GM18502 (cell line): ENCODE results near the gene SLC6A9.
A peak's percentile ranks its signal among the peaks of the same experiment; 100 is the strongest.

ENCODE experiments used
- ATAC-seq: cut with Tn5 transposase; IDR thresholded peaks from one replicate; pipeline ENCODE4 v1.9.1; 2021; ENCODE audit warnings: mild to moderate bottlenecking; ENCODE audit not compliant: unreplicated experiment, poor library complexity

Gene SLC6A9

GRCh38 chr1:44031252-44032169 lies at the start of gene SLC6A9:
Gene SLC6A9, minus strand, starts transcription at chr1:44031462. Its CDS starts 7,185 bp downstream, at chr1:44024277.
- no peak for ATAC-seq

GRCh38 chr1:44079566-44079965 lies 48.3 kb upstream of the SLC6A9 start:
- ATAC-seq, result no peak

GRCh38 chr1:44078104-44078503 lies 46.8 kb upstream of the SLC6A9 start:
- ATAC-seq, result no peak

- ATAC-seq, result no peak
Measured at GRCh38 chr1:44077421-44077820, 46.2 kb upstream of the SLC6A9 start.

GRCh38 chr1:44076066-44076465 lies 44.8 kb upstream of the SLC6A9 start:
- no peak for ATAC-seq

GRCh38 chr1:44074415-44074814 lies 43.2 kb upstream of the SLC6A9 start:
- no peak for ATAC-seq

- ATAC-seq, result no peak
Measured at GRCh38 chr1:44073528-44073927, 42.3 kb upstream of the SLC6A9 start.

- ATAC-seq, result no peak
Measured at GRCh38 chr1:44072821-44073220, 41.6 kb upstream of the SLC6A9 start.

GRCh38 chr1:44072204-44072603 lies 40.9 kb upstream of the SLC6A9 start:
- ATAC-seq, result no peak

- ATAC-seq, result no peak
Measured at GRCh38 chr1:44071461-44071860, 40.2 kb upstream of the SLC6A9 start.

- no peak for ATAC-seq
Measured at GRCh38 chr1:44068442-44068921, 37.2 kb upstream of the SLC6A9 start.

GRCh38 chr1:44067266-44068250 lies 36.3 kb upstream of the SLC6A9 start:
- ATAC-seq, result peak; percentile 62

GRCh38 chr1:44062656-44063179 lies 31.5 kb upstream of the SLC6A9 start:
- ATAC-seq, result no peak

- no peak for ATAC-seq
Measured at GRCh38 chr1:44061857-44062256, 30.6 kb upstream of the SLC6A9 start.

- ATAC-seq, result no peak
Measured at GRCh38 chr1:44060830-44061267, 29.6 kb upstream of the SLC6A9 start.

GRCh38 chr1:44059664-44060355 lies 28.5 kb upstream of the SLC6A9 start:
- no peak for ATAC-seq

- no peak for ATAC-seq
Measured at GRCh38 chr1:44059212-44059611, 27.9 kb upstream of the SLC6A9 start.

GRCh38 chr1:44057293-44057692 lies 26.0 kb upstream of the SLC6A9 start:
- no peak for ATAC-seq

- ATAC-seq, result no peak
Measured at GRCh38 chr1:44053394-44053793, 22.1 kb upstream of the SLC6A9 start.

- ATAC-seq, result no peak
Measured at GRCh38 chr1:44050261-44050660, 19.0 kb upstream of the SLC6A9 start.
